Tibial nerve (tissue), 4 donors: Measurements from ENCODE around the gene HRH1. TPM values are rescaled to one million over a fixed set of nuclear protein-coding genes. Genes with fewer than 3 reads are reported as not detected.

Source experiments
- DNase-seq, 2 donors: peaks; one replicate each; pipeline ENCODE4 v3.0.0-alpha.2; 2019; ENCODE audit warnings: low spot score in 2 of 2
- H3K27ac ChIP-seq, 4 donors: fragments of 200-600 bp; sonication (generic) in 3 of 4; one replicate each; pipeline ENCODE4 v1.5.1; 2017 to 2019; ENCODE audit warnings: mild to moderate bottlenecking in 1 of 4
- H3K27me3 ChIP-seq, 2 donors: fragments of 200-600 bp; sonication (generic) in 1 of 2; one replicate each; pipeline versions ENCODE4 v1.5.1 to v1.6.0; 2017 to 2019
- H3K36me3 ChIP-seq, 3 donors: fragments of 200-600 bp; sonication (generic); one replicate each; pipeline ENCODE4 v1.5.1; 2018 to 2019
- H3K4me1 ChIP-seq, 4 donors: fragments of 200-600 bp; sonication (generic) in 3 of 4; one replicate each; pipeline ENCODE4 v1.5.1; 2017 to 2019
- H3K4me3 ChIP-seq, 4 donors: fragments of 200-600 bp; sonication (generic) in 3 of 4; one replicate each; pipeline ENCODE4 v1.5.1; 2017 to 2019; ENCODE audit warnings: mild to moderate bottlenecking in 1 of 4, moderate library complexity in 1 of 4
- H3K9me3 ChIP-seq, 4 donors: fragments of 200-600 bp; sonication (generic) in 3 of 4; one replicate each; pipeline ENCODE4 v1.5.1; 2017 to 2019
- CTCF ChIP-seq, 5 experiments: fragments of 200-600 bp in 3 of 5; fragments of 450-650 bp in 2 of 5; sonication (generic) in 3 of 5; IDR thresholded peaks; one replicate each; pipeline ENCODE4 v1.5.1; 2016 to 2019; ENCODE audit warnings: antibody characterized with exemption in 5 of 5, mild to moderate bottlenecking in 3 of 5, moderate library complexity in 2 of 5
- EP300 ChIP-seq, 2 donors: sonication (generic); formaldehyde crosslinking; IDR thresholded peaks; one replicate each; pipeline ENCODE4 v1.6.1; 2017; ENCODE audit warnings: antibody characterized with exemption in 2 of 2, mild to moderate bottlenecking in 1 of 2
- POLR2A ChIP-seq, 2 donors: fragments of 450-650 bp; IDR thresholded peaks; one replicate each; pipeline ENCODE4 v1.6.1; 2017; ENCODE audit warnings: antibody characterized with exemption in 2 of 2, mild to moderate bottlenecking in 2 of 2, moderate library complexity in 2 of 2
- WGBS, 2 donors: methylation state at CpG; one replicate each; pipeline ENCODE4 v1.1.5; 2018; 5-methylcytosine and 5-hydroxymethylcytosine counted together
- total RNA-seq, 4 donors: library from RNA; depleted of rRNA; stranded (reverse); fragments of >200 nt; gene quantifications; one replicate each; pipeline ENCODE4 v1.1.0, GENCODE V29; 2016

The HRH1 gene
- total RNA-seq, 4 donors from 2014 or later: 13.8 to 20.3 (median 15.9) TPM

- Histone ChIP-seq H3K4me3 (no peak overlapping the region), H3K4me1 (peaks cover 0 to 30% (median 11%) of the 10 kb centered on the region in 4 donors), H3K27me3 (no peaks in the 10 kb centered on the region), H3K36me3 (peaks cover 0 to 31% (median 0%) of the 10 kb centered on the region in 3 donors), H3K9me3 (peaks cover 0 to 8% (median 0%) of the 10 kb centered on the region in 4 donors), H3K27ac (peak overlapping the region in 2 of 4 donors; percentile 12 to 24)
- TF ChIP-seq POLR2A (IDR thresholded peaks at IDR 0.05) (no peak), CTCF (IDR thresholded peaks at IDR 0.05) (no peak), EP300 (IDR thresholded peaks at IDR 0.05) (no peak)
- WGBS, 2 donors: 78 to 85% methylated on average over 6 of the region's 6 CpGs
- no peak for DNase-seq
Observed at GRCh38 chr3:11274566-11275142, 120.4 kb downstream of the HRH1 start.

GRCh38 chr3:11275926-11276325 is 121.6 kb downstream of the HRH1 start:
- H3K36me3 ChIP-seq: peaks cover 0 to 32% (median 0%) of the 10 kb centered on the region in 3 donors
- no peaks in the 10 kb centered on the region for H3K27me3 ChIP-seq
- peaks cover 0 to 30% (median 11%) of the 10 kb centered on the region in 4 donors for H3K4me1 ChIP-seq
- TF ChIP-seq EP300 (IDR thresholded peaks at IDR 0.05): no peak
- no peak for TF ChIP-seq CTCF (IDR thresholded peaks at IDR 0.05)
- TF ChIP-seq POLR2A (IDR thresholded peaks at IDR 0.05): no peak
- peaks cover 0 to 8% (median 0%) of the 10 kb centered on the region in 4 donors for H3K9me3 ChIP-seq
- no peak for DNase-seq
- no peak overlapping the region for H3K27ac ChIP-seq
- WGBS, 2 donors: 80 to 81% methylated on average over 1 to 2 of the region's 2 CpGs
- H3K4me3 ChIP-seq: no peak overlapping the region

GRCh38 chr3:11276901-11277300 is 122.6 kb downstream of the HRH1 start:
- 93 to 95% methylated on average over 2 of the region's 2 CpGs for WGBS, 2 donors

GRCh38 chr3:11282250-11283138 is 128.2 kb downstream of the HRH1 start:
- Histone ChIP-seq H3K27me3 (no peaks in the 10 kb centered on the region), H3K36me3 (peaks cover 0 to 42% (median 0%) of the 10 kb centered on the region in 3 donors), H3K9me3 (peaks cover 0 to 5% (median 0%) of the 10 kb centered on the region in 4 donors), H3K27ac (peak overlapping the region in 2 of 4 donors; percentile 27 to 30), H3K4me3 (no peak overlapping the region), H3K4me1 (peaks cover 0 to 37% (median 4%) of the 10 kb centered on the region in 4 donors)
- DNase-seq: peak; percentile 19 to 60
- TF ChIP-seq POLR2A (IDR thresholded peaks at IDR 0.05) (no peak), CTCF (IDR thresholded peaks at IDR 0.05) (no peak), EP300 (IDR thresholded peaks at IDR 0.05) (peak in 1 of 2 donors; percentile 59)
- 45 to 62% methylated on average over 5 of the region's 5 CpGs for WGBS, 2 donors

More at GRCh38 chr3:11276901-11277300, 122.6 kb downstream of the HRH1 start:
- Histone ChIP-seq H3K4me3 (no peak overlapping the region), H3K36me3 (peaks cover 0 to 39% (median 0%) of the 10 kb centered on the region in 3 donors), H3K27me3 (no peaks in the 10 kb centered on the region), H3K9me3 (peaks cover 0 to 8% (median 0%) of the 10 kb centered on the region in 4 donors), H3K4me1 (peaks cover 0 to 29% (median 11%) of the 10 kb centered on the region in 4 donors), H3K27ac (no peak overlapping the region)
- TF ChIP-seq EP300 (IDR thresholded peaks at IDR 0.05) (no peak), CTCF (IDR thresholded peaks at IDR 0.05) (no peak), POLR2A (IDR thresholded peaks at IDR 0.05) (no peak)
- no peak for DNase-seq

- Histone ChIP-seq H3K27me3 (no peaks in the 10 kb centered on the region), H3K9me3 (no peaks in the 10 kb centered on the region), H3K4me3 (no peak overlapping the region), H3K4me1 (peaks cover 0 to 43% (median 10%) of the 10 kb centered on the region in 4 donors), H3K27ac (peak overlapping the region in 2 of 4 donors; percentile 6 to 30), H3K36me3 (peaks cover 0 to 37% (median 0%) of the 10 kb centered on the region in 3 donors)
- WGBS, 2 donors: 50 to 59% methylated on average over 1 of the region's 1 CpG
- DNase-seq: no peak
- TF ChIP-seq POLR2A (IDR thresholded peaks at IDR 0.05) (no peak), EP300 (IDR thresholded peaks at IDR 0.05) (no peak), CTCF (IDR thresholded peaks at IDR 0.05) (no peak)
Observed at GRCh38 chr3:11283139-11283475, 128.8 kb downstream of the HRH1 start.
